ENCODE data around the gene ASTL.

The ASTL gene

DNA sequence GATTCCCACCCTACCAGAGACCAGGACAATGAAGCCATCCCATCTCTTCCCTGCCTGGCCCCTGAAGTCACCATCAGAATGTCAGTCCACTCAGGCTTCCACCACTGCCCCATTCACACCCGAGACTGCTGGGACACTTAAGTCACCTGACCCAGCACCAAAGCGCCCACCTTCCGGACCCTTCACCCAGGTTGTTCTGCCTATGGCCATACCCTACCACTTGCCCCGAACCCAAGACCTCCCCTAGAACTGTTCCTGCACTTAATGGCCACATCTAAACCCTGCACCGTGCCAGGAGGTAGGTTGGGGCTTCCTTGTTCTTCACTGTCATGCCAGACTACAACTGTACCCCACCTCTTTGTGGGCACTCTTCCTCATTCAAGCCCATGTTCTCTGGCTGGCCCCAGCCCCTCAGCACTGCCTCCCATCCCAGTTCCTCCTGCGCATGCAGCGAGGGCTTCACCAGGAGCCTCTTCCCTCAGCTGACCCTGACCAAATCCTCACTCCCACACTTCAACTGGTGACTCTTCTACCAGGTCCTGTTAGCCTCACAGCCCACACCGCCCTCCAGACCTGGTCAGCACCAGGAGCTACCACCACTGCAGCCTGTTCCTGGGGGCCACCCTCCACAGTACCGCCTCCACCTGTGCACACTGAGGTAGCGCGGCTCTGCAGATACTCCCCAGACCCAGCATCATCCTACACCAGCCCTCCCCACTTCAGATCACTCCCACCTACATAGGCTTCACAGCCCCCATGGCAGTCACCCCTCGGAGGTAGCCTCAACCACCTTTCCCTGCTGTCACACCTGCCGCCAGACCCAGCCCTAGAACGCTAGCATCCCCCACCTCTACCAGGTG is 13.7 kb downstream of the ASTL start:
- TF ChIP-seq POLR2AphosphoS5 (IDR thresholded peaks at IDR 0.05; ENCODE audit: low read depth) (no peak), GABPA (IDR thresholded peaks at IDR 0.05; ENCODE audit: low read depth) (no peak)
- TF ChIP-seq, protein P1, sequence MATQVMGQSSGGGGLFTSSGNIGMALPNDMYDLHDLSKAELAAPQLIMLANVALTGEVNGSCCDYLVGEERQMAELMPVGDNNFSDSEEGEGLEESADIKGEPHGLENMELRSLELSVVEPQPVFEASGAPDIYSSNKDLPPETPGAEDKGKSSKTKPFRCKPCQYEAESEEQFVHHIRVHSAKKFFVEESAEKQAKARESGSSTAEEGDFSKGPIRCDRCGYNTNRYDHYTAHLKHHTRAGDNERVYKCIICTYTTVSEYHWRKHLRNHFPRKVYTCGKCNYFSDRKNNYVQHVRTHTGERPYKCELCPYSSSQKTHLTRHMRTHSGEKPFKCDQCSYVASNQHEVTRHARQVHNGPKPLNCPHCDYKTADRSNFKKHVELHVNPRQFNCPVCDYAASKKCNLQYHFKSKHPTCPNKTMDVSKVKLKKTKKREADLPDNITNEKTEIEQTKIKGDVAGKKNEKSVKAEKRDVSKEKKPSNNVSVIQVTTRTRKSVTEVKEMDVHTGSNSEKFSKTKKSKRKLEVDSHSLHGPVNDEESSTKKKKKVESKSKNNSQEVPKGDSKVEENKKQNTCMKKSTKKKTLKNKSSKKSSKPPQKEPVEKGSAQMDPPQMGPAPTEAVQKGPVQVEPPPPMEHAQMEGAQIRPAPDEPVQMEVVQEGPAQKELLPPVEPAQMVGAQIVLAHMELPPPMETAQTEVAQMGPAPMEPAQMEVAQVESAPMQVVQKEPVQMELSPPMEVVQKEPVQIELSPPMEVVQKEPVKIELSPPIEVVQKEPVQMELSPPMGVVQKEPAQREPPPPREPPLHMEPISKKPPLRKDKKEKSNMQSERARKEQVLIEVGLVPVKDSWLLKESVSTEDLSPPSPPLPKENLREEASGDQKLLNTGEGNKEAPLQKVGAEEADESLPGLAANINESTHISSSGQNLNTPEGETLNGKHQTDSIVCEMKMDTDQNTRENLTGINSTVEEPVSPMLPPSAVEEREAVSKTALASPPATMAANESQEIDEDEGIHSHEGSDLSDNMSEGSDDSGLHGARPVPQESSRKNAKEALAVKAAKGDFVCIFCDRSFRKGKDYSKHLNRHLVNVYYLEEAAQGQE (IDR thresholded peaks at IDR 0.05; ENCODE audit: insufficient replicate concordance, low read depth): no peak
- TF ChIP-seq, protein P2, sequence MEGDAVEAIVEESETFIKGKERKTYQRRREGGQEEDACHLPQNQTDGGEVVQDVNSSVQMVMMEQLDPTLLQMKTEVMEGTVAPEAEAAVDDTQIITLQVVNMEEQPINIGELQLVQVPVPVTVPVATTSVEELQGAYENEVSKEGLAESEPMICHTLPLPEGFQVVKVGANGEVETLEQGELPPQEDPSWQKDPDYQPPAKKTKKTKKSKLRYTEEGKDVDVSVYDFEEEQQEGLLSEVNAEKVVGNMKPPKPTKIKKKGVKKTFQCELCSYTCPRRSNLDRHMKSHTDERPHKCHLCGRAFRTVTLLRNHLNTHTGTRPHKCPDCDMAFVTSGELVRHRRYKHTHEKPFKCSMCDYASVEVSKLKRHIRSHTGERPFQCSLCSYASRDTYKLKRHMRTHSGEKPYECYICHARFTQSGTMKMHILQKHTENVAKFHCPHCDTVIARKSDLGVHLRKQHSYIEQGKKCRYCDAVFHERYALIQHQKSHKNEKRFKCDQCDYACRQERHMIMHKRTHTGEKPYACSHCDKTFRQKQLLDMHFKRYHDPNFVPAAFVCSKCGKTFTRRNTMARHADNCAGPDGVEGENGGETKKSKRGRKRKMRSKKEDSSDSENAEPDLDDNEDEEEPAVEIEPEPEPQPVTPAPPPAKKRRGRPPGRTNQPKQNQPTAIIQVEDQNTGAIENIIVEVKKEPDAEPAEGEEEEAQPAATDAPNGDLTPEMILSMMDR (IDR thresholded peaks at IDR 0.05; ENCODE audit: insufficient read depth, low read length): no peak
- no peak overlapping the region for H3K27ac ChIP-seq (replicated peaks)
- H3K4me3 ChIP-seq (replicated peaks; ENCODE audit: insufficient read depth, low read length): no peak overlapping the region
- H3K27me3 ChIP-seq (ENCODE audit: insufficient read depth, poor library complexity, severe bottlenecking): peaks cover 3% of the 10 kb centered on the region
- DNase-seq (ENCODE audit: low read depth in 1 of 2, low spot score in 1 of 2): no peak

DNA sequence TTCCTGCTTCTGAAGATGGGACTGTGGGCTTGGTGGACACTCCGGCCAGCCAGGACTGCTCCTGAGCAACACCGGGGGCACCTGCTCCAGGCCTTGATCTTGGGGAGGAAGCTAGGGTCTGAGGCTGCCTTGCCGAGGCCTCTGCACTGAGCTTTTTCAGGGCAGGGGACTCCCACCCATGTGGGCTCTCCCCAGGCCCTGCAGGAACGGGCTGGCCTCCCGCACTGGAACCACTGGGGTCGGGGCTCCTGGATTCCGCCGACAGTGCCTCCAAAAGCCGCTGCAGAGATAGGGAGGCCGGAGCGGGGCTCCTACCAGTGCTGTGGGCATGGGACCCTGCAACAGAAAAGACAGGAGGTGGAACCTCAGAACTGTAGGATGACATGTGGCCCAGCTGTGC is 14.4 kb downstream of the ASTL start:
- TF ChIP-seq POLR2AphosphoS5 (IDR thresholded peaks at IDR 0.05; ENCODE audit: low read depth) (no peak), GABPA (IDR thresholded peaks at IDR 0.05; ENCODE audit: low read depth) (no peak), SPI1 (IDR thresholded peaks at IDR 0.05; ENCODE audit: borderline replicate concordance, low read depth) (no peak)
- TF ChIP-seq, protein P1 (IDR thresholded peaks at IDR 0.05; ENCODE audit: insufficient replicate concordance, low read depth): no peak
- TF ChIP-seq, protein P2 (IDR thresholded peaks at IDR 0.05; ENCODE audit: insufficient read depth, low read length): no peak
- Histone ChIP-seq H3K27ac (replicated peaks) (no peak overlapping the region), H3K4me3 (replicated peaks; ENCODE audit: insufficient read depth, low read length) (no peak overlapping the region), H3K27me3 (ENCODE audit: insufficient read depth, poor library complexity, severe bottlenecking) (peaks cover 8% of the 10 kb centered on the region)
- DNase-seq (ENCODE audit: low read depth in 1 of 2, low spot score in 1 of 2): no peak

DNA sequence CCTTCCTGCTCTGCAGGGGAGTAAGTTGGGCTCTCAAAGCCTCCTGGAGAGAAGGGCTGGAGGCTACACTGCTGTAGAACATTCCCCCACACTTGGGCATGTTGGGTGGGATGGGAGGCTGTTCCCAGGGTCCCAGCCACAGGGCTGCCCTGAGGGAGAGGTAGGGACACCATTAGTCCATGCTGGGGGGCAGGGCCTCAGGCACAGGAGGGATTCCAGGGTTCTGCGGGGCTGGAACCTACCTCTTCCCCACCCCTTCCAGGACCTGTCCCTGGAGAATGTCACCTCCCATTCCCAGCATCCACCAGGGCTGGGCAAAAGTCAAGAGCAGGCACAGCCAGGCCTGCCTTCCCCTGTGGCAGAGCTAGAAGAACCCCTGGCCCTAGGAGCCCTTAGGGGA is 15.0 kb downstream of the ASTL start:
- peaks cover 8% of the 10 kb centered on the region for H3K27me3 ChIP-seq (ENCODE audit: insufficient read depth, poor library complexity, severe bottlenecking)

More for the DNA sequence above, 15.0 kb downstream of the ASTL start:
- DNase-seq (ENCODE audit: low read depth in 1 of 2, low spot score in 1 of 2): no peak
- Histone ChIP-seq H3K4me3 (replicated peaks; ENCODE audit: insufficient read depth, low read length) (no peak overlapping the region), H3K27ac (replicated peaks) (no peak overlapping the region)
- TF ChIP-seq POLR2AphosphoS5 (IDR thresholded peaks at IDR 0.05; ENCODE audit: low read depth) (no peak), GABPA (IDR thresholded peaks at IDR 0.05; ENCODE audit: low read depth) (no peak)
- TF ChIP-seq, protein P2 (IDR thresholded peaks at IDR 0.05; ENCODE audit: insufficient read depth, low read length): no peak

Data from HL-60 (cell line).